Tibial nerve (tissue), 4 donors: Measurements from ENCODE around the gene GARIN3. TPM values are rescaled to one million over a fixed set of nuclear protein-coding genes. Genes with fewer than 3 reads are reported as not detected.

ENCODE experiments used
- DNase-seq, 2 donors: peaks; one replicate each; pipeline ENCODE4 v3.0.0-alpha.2; 2019; ENCODE audit warnings: low spot score in 2 of 2
- H3K27ac ChIP-seq, 4 donors: fragments of 200-600 bp; sonication (generic) in 3 of 4; one replicate each; pipeline ENCODE4 v1.5.1; 2017 to 2019; ENCODE audit warnings: mild to moderate bottlenecking in 1 of 4
- H3K27me3 ChIP-seq, 2 donors: fragments of 200-600 bp; sonication (generic) in 1 of 2; one replicate each; pipeline versions ENCODE4 v1.5.1 to v1.6.0; 2017 to 2019
- H3K36me3 ChIP-seq, 3 donors: fragments of 200-600 bp; sonication (generic); one replicate each; pipeline ENCODE4 v1.5.1; 2018 to 2019
- H3K4me1 ChIP-seq, 4 donors: fragments of 200-600 bp; sonication (generic) in 3 of 4; one replicate each; pipeline ENCODE4 v1.5.1; 2017 to 2019
- H3K4me3 ChIP-seq, 4 donors: fragments of 200-600 bp; sonication (generic) in 3 of 4; one replicate each; pipeline ENCODE4 v1.5.1; 2017 to 2019; ENCODE audit warnings: mild to moderate bottlenecking in 1 of 4, moderate library complexity in 1 of 4
- H3K9me3 ChIP-seq, 4 donors: fragments of 200-600 bp; sonication (generic) in 3 of 4; one replicate each; pipeline ENCODE4 v1.5.1; 2017 to 2019
- CTCF ChIP-seq, 5 experiments: fragments of 200-600 bp in 3 of 5; fragments of 450-650 bp in 2 of 5; sonication (generic) in 3 of 5; IDR thresholded peaks; one replicate each; pipeline ENCODE4 v1.5.1; 2016 to 2019; ENCODE audit warnings: antibody characterized with exemption in 5 of 5, mild to moderate bottlenecking in 3 of 5, moderate library complexity in 2 of 5
- EP300 ChIP-seq, 2 donors: sonication (generic); formaldehyde crosslinking; IDR thresholded peaks; one replicate each; pipeline ENCODE4 v1.6.1; 2017; ENCODE audit warnings: antibody characterized with exemption in 2 of 2, mild to moderate bottlenecking in 1 of 2
- POLR2A ChIP-seq, 2 donors: fragments of 450-650 bp; IDR thresholded peaks; one replicate each; pipeline ENCODE4 v1.6.1; 2017; ENCODE audit warnings: antibody characterized with exemption in 2 of 2, mild to moderate bottlenecking in 2 of 2, moderate library complexity in 2 of 2
- WGBS, 2 donors: methylation state at CpG; one replicate each; pipeline ENCODE4 v1.1.5; 2018; 5-methylcytosine and 5-hydroxymethylcytosine counted together
- total RNA-seq, 4 donors: library from RNA; depleted of rRNA; stranded (reverse); fragments of >200 nt; gene quantifications; one replicate each; pipeline ENCODE4 v1.1.0, GENCODE V29; 2016

GARIN3 gene
- total RNA-seq, 4 donors from 2014 or later, result not detected

GRCh38 chr5:157193699-157194424, 27.8 kb upstream of the GARIN3 start:
- Histone ChIP-seq H3K36me3 (no peaks in the 10 kb centered on the region), H3K9me3 (peaks cover 0 to 5% (median 0%) of the 10 kb centered on the region in 4 donors), H3K4me3 (no peak overlapping the region), H3K27ac (peak overlapping the region in 1 of 4 donors; percentile 20), H3K27me3 (peaks cover 0 to 2% of the 10 kb centered on the region in 2 donors), H3K4me1 (peaks cover 0 to 5% (median 0%) of the 10 kb centered on the region in 4 donors)
- TF ChIP-seq EP300 (IDR thresholded peaks at IDR 0.05) (no peak), POLR2A (IDR thresholded peaks at IDR 0.05) (no peak), CTCF (IDR thresholded peaks at IDR 0.05) (no peak)
- 91% methylated on average over 10 of the region's 10 CpGs for WGBS, 2 donors
- DNase-seq, result no peak

GRCh38 chr5:157189223-157189622, 23.2 kb upstream of the GARIN3 start:
- H3K4me1 ChIP-seq, result no peaks in the 10 kb centered on the region
- WGBS, 2 donors, result 87% methylated on average over 7 of the region's 7 CpGs
- TF ChIP-seq EP300 (IDR thresholded peaks at IDR 0.05) (no peak), CTCF (IDR thresholded peaks at IDR 0.05) (no peak), POLR2A (IDR thresholded peaks at IDR 0.05) (no peak)
- no peak overlapping the region for H3K4me3 ChIP-seq
- DNase-seq, result no peak
- H3K27ac ChIP-seq, result no peak overlapping the region
- no peaks in the 10 kb centered on the region for H3K36me3 ChIP-seq
- no peaks in the 10 kb centered on the region for H3K27me3 ChIP-seq
- H3K9me3 ChIP-seq, result peaks cover 0 to 5% (median 0%) of the 10 kb centered on the region in 4 donors

GRCh38 chr5:157188270-157188669, 22.2 kb upstream of the GARIN3 start:
- TF ChIP-seq POLR2A (IDR thresholded peaks at IDR 0.05) (no peak), CTCF (IDR thresholded peaks at IDR 0.05) (no peak), EP300 (IDR thresholded peaks at IDR 0.05) (no peak)
- Histone ChIP-seq H3K4me3 (no peak overlapping the region), H3K9me3 (peaks cover 0 to 5% (median 0%) of the 10 kb centered on the region in 4 donors), H3K4me1 (no peaks in the 10 kb centered on the region), H3K36me3 (no peaks in the 10 kb centered on the region), H3K27me3 (no peaks in the 10 kb centered on the region), H3K27ac (no peak overlapping the region)
- DNase-seq, result no peak

- H3K4me1 ChIP-seq, result no peaks in the 10 kb centered on the region
- H3K9me3 ChIP-seq, result no peaks in the 10 kb centered on the region
- TF ChIP-seq EP300 (IDR thresholded peaks at IDR 0.05) (no peak), POLR2A (IDR thresholded peaks at IDR 0.05) (no peak), CTCF (IDR thresholded peaks at IDR 0.05) (no peak)
- DNase-seq, result no peak
- no peaks in the 10 kb centered on the region for H3K36me3 ChIP-seq
- no peaks in the 10 kb centered on the region for H3K27me3 ChIP-seq
- H3K4me3 ChIP-seq, result no peak overlapping the region
- no peak overlapping the region for H3K27ac ChIP-seq
- WGBS, 2 donors, result 57 to 64% methylated on average over 5 of the region's 5 CpGs
Measured at GRCh38 chr5:157187046-157187754, 21.1 kb upstream of the GARIN3 start.
